ENCODE measurements around the gene ANGPT4. TPM values are rescaled to one million over a fixed set of nuclear protein-coding genes. Genes with fewer than 3 reads are reported as not detected.

ANGPT4 gene
- total and polyA plus RNA-seq, 2 of the 8 experiments (the other 6 are each of a cell fraction or from before 2014, with no cell fraction given), result 0.07 to 0.33 TPM

GRCh38 chr20:845941-846893, 69.9 kb downstream of the ANGPT4 start:
- no peak overlapping the region for H2BK5ac ChIP-seq (ENCODE audit: low read depth, low read length)
- TF ChIP-seq GTF2F1 (IDR thresholded peaks at IDR 0.05; ENCODE audit: borderline replicate concordance, low read depth, low read length), result no peak
- no peak for TF ChIP-seq TAF7 (optimal IDR thresholded peaks at IDR 0.05; ENCODE audit: borderline replicate concordance, low read depth, low read length)
- no peak for TF ChIP-seq FOSL1 (IDR thresholded peaks at IDR 0.05; ENCODE audit: insufficient read depth, low read depth, low read length)
- TF ChIP-seq TBP (IDR thresholded peaks at IDR 0.05; ENCODE audit: low read depth, low read length), result no peak
- TF ChIP-seq KDM5A (IDR thresholded peaks at IDR 0.05; ENCODE audit: low read length), result no peak
- no peak for TF ChIP-seq EP300 (IDR thresholded peaks at IDR 0.05; ENCODE audit: borderline replicate concordance in 1 of 2, low read depth in 2 of 2, low read length in 2 of 2)
- no peak for TF ChIP-seq ASH2L (IDR thresholded peaks at IDR 0.05; ENCODE audit: low read length)
- no peak for TF ChIP-seq HDAC6 (IDR thresholded peaks at IDR 0.05; ENCODE audit: low read depth, low read length)
- no peak for TF ChIP-seq RFX5 (IDR thresholded peaks at IDR 0.05; ENCODE audit: borderline replicate concordance, low read depth, low read length)
- no peak for TF ChIP-seq YY1 (IDR thresholded peaks at IDR 0.05; ENCODE audit: low read depth, low read length)
- TF ChIP-seq CREB1 (IDR thresholded peaks at IDR 0.05), result no peak
- no peak for TF ChIP-seq SP1 (IDR thresholded peaks at IDR 0.05; ENCODE audit: low read depth, low read length)

More at GRCh38 chr20:845941-846893, 69.9 kb downstream of the ANGPT4 start:
- H3K27me3 ChIP-seq (replicated peaks in 1 of 4; ENCODE audit: control insufficient read depth in 3 of 4, extremely low read depth in 1 of 4, insufficient read depth in 3 of 4, low read length in 3 of 4), result peaks cover 2 to 36% (median 30%) of the 10 kb centered on the region in 4 experiments
- no peaks in the 10 kb centered on the region for H3K79me2 ChIP-seq (ENCODE audit: control insufficient read depth in 1 of 2, insufficient read depth in 2 of 2, low read length in 2 of 2)
- H2BK15ac ChIP-seq (ENCODE audit: low read length), result no peak overlapping the region
- H4K5ac ChIP-seq (ENCODE audit: insufficient read length, low read depth, low read length), result no peak overlapping the region
- H3K56ac ChIP-seq (replicated peaks; ENCODE audit: insufficient read length, low read depth, low read length), result no peak overlapping the region
- peaks cover 7 to 19% of the 10 kb centered on the region in 2 experiments for H4K20me1 ChIP-seq (replicated peaks in 1 of 2; ENCODE audit: control insufficient read depth in 1 of 2, insufficient read depth in 2 of 2, low read length in 2 of 2)
- H3K14ac ChIP-seq (ENCODE audit: insufficient read length), result no peak overlapping the region
- H3K18ac ChIP-seq (ENCODE audit: extremely low read depth, low read length), result no peak overlapping the region
- POLR2A ChIA-PET (ENCODE audit: partially characterized antibody), result interaction anchor here (0.8 to 1.4 kb wide), 5 partner anchors 9 to 109 kb away, joined by 3 to 5 read pairs (median 3); no protein-coding TSS in a partner anchor
- no peak overlapping the region for H3K9ac ChIP-seq (replicated peaks in 1 of 4; ENCODE audit: extremely low read depth in 1 of 4, low read depth in 3 of 4, low read length in 3 of 4)
- no peak overlapping the region for H4K8ac ChIP-seq (ENCODE audit: extremely low read depth, insufficient read depth, low read length)
- 89% methylated on average over 11 of the region's 11 CpGs; no CpG with 5 or more reads in 1 of the 2 experiments for WGBS, 2 experiments (ENCODE audit: extremely low coverage in 1 of 2, insufficient coverage in 1 of 2, insufficient read length in 1 of 2, insufficient replicate concordance in 2 of 2, low coverage in 1 of 2, low lambda C conversion rate in 2 of 2, missing lambda C conversion rate in 1 of 2)
- H3K36me3 ChIP-seq (ENCODE audit: control insufficient read depth in 2 of 4, insufficient read depth in 4 of 4, low read length in 3 of 4), result no peaks in the 10 kb centered on the region
- peak overlapping the region; percentile 79 to 84; a peak in 3 of 4 replicates for H3K4me2 ChIP-seq (ENCODE audit: insufficient read depth in 1 of 2, low read depth in 2 of 2, low read length in 2 of 2)
- H3K79me1 ChIP-seq (ENCODE audit: low read depth, low read length), result no peaks in the 10 kb centered on the region; the same call in 1 of the 2 replicates
- no peak overlapping the region for H3K27ac ChIP-seq (ENCODE audit: low read depth, low read length)
- H2AK5ac ChIP-seq (ENCODE audit: low read depth, low read length), result 0 out of 2 replicates have a peak overlapping the region, but pooled peaks have one; percentile 53
- peaks cover 3 to 30% (median 15%) of the 10 kb centered on the region in 4 experiments for H3K4me1 ChIP-seq (replicated peaks in 1 of 4; ENCODE audit: control insufficient read depth in 3 of 4, insufficient read depth in 4 of 4, low read length in 3 of 4)
- H2BK20ac ChIP-seq (ENCODE audit: low read length), result no peak overlapping the region
- DNase-seq (ENCODE audit: low read depth in 1 of 2, low spot score in 2 of 2), result no peak
- no peak overlapping the region for H3K4ac ChIP-seq (replicated peaks; ENCODE audit: insufficient read length, low read depth, low read length)
- H3K9me3 ChIP-seq (ENCODE audit: insufficient read depth in 2 of 2, low read depth in 1 of 2, low read length in 1 of 2), result no peaks in the 10 kb centered on the region
- peaks cover 23% of the 10 kb centered on the region; the same call in 1 of the 2 replicates for H3K23me2 ChIP-seq (ENCODE audit: low read depth, low read length)
- FAIRE-seq, result no peak
- H3K23ac ChIP-seq (ENCODE audit: insufficient read length), result no peak overlapping the region
- CTCF ChIA-PET (ENCODE audit: partially characterized antibody), result interaction anchor here (0.6 to 2.9 kb wide), 14 partner anchors 8 to 127 kb away, joined by 3 to 9 read pairs (median 3); partner anchors contain the start of gene FAM110A
- H3K4me3 ChIP-seq (ENCODE audit: extremely low read depth in 1 of 4, insufficient read depth in 2 of 4, low read depth in 3 of 4, low read length in 4 of 4), result peak overlapping the region in 1 of 4 experiments; percentile 76; a peak in 3 of 8 replicates
- H2BK12ac ChIP-seq (ENCODE audit: low read depth, low read length), result no peak overlapping the region
- no peak overlapping the region for H2AFZ ChIP-seq (ENCODE audit: low read length)
- no peak overlapping the region for H2BK120ac ChIP-seq (replicated peaks; ENCODE audit: low read depth, low read length)
- no peak overlapping the region for H4K91ac ChIP-seq (replicated peaks; ENCODE audit: insufficient read length, low read length)
